ENCODE measurements around the gene CCDC91.

- TF ChIP-seq TAF1 (IDR thresholded peaks at IDR 0.05; ENCODE audit: low read depth, low read length) (no peak), POLR2A (IDR thresholded peaks at IDR 0.05; ENCODE audit: low read depth, low read length) (no peak), POLR2AphosphoS5 (IDR thresholded peaks at IDR 0.05; ENCODE audit: low read depth, low read length) (no peak), POU2F2 (IDR thresholded peaks at IDR 0.05; ENCODE audit: low read depth, low read length) (no peak)
Measured at GRCh38 chr12:28234444-28234843, 44.2 kb downstream of the CCDC91 start.
